Measurements from ENCODE around the gene TMEM131.
"Not testable (repeated sequence)": the region's sequence is repeated elsewhere in the genome, so short reads cannot be mapped to it uniquely, and the experiment has no call there.

The TMEM131 gene

DNA sequence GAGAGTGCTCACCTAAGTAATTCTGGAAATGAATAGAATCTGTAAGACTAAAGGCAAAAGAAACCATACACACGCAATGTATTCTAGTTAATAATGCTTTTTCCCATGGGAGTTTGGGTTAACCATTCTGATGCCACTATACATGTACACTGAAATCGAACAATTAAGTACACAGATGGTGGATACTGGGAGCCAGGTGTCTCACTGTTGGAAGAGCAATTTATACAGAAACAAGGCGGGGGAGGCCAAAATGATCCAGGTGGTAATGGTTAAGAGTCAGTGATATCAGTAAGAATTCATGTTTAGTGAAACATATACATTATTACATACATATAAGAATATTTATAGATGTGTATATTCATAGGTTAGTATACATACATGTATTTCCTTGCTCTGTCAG lies 67.2 kb downstream of the TMEM131 start:
- no peak overlapping the region for H3K27ac Mint-ChIP-seq
- H3K4me1 Mint-ChIP-seq = peaks cover 19% of the 10 kb centered on the region
- TF ChIP-seq, protein P1, sequence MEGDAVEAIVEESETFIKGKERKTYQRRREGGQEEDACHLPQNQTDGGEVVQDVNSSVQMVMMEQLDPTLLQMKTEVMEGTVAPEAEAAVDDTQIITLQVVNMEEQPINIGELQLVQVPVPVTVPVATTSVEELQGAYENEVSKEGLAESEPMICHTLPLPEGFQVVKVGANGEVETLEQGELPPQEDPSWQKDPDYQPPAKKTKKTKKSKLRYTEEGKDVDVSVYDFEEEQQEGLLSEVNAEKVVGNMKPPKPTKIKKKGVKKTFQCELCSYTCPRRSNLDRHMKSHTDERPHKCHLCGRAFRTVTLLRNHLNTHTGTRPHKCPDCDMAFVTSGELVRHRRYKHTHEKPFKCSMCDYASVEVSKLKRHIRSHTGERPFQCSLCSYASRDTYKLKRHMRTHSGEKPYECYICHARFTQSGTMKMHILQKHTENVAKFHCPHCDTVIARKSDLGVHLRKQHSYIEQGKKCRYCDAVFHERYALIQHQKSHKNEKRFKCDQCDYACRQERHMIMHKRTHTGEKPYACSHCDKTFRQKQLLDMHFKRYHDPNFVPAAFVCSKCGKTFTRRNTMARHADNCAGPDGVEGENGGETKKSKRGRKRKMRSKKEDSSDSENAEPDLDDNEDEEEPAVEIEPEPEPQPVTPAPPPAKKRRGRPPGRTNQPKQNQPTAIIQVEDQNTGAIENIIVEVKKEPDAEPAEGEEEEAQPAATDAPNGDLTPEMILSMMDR (IDR thresholded peaks at IDR 0.05; ENCODE audit: unreplicated experiment in 3 of 3) = no peak
- H3K9me3 Mint-ChIP-seq = peaks cover 2% of the 10 kb centered on the region
- no peak overlapping the region for H3K4me3 Mint-ChIP-seq
- H3K36me3 Mint-ChIP-seq (ENCODE audit: low read depth) = peaks cover 22% of the 10 kb centered on the region
- H3K27me3 Mint-ChIP-seq (ENCODE audit: low read depth) = no peaks in the 10 kb centered on the region

DNA sequence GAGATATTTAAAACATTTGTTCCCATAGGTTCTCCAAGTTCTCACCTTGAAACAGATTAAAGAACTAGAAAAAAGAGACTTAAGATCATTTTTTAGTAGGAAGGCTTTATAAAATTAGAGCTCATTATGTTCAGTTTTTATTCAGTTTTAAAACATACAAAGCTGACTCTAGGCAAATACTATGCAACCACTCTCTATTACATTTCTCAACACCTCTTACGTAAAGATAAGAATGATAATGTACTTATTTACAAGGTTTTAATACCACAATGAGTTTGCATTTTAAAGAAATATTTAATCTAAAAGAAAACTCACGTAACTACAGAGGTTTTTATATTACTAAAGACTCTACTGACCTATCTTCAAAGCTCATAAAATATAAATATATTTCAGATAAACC lies 68.8 kb downstream of the TMEM131 start:
- peaks cover 8% of the 10 kb centered on the region for H3K4me1 Mint-ChIP-seq
- peaks cover 30% of the 10 kb centered on the region for H3K36me3 Mint-ChIP-seq (ENCODE audit: low read depth)
- TF ChIP-seq, protein P1 (IDR thresholded peaks at IDR 0.05; ENCODE audit: unreplicated experiment in 3 of 3) = no peak
- H3K4me3 Mint-ChIP-seq = no peak overlapping the region
- H3K27ac Mint-ChIP-seq = no peak overlapping the region
- peaks cover 2% of the 10 kb centered on the region for H3K9me3 Mint-ChIP-seq
- H3K27me3 Mint-ChIP-seq (ENCODE audit: low read depth) = no peaks in the 10 kb centered on the region

DNA sequence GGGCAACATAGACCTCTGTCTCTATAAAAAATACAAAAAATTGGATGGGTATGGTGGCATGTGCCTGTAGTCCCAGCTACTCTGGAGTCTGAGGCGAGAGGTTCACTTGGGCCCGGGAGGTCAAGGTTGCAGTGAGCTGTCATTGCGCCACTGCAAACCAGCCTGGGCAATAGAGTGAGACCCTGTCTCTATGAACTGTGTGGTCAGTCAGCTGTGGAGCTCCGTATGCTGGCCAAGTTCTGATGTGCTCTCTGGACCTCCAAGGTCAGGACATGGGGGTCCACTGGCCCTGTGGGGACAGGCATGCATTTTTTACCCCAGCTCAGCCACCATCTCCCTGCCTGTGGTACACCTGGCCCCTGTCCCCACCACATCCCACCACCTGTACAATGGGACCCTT lies 71.6 kb downstream of the TMEM131 start:
- H3K4me3 Mint-ChIP-seq = no peak overlapping the region
- TF ChIP-seq, protein P1 (IDR thresholded peaks at IDR 0.05; ENCODE audit: unreplicated experiment in 3 of 3) = no peak
- no peaks in the 10 kb centered on the region for H3K4me1 Mint-ChIP-seq
- H3K27me3 Mint-ChIP-seq (ENCODE audit: low read depth) = no peaks in the 10 kb centered on the region
- H3K36me3 Mint-ChIP-seq (ENCODE audit: low read depth) = peaks cover 48% of the 10 kb centered on the region
- H3K27ac Mint-ChIP-seq = no peak overlapping the region
- peaks cover 5% of the 10 kb centered on the region for H3K9me3 Mint-ChIP-seq

DNA sequence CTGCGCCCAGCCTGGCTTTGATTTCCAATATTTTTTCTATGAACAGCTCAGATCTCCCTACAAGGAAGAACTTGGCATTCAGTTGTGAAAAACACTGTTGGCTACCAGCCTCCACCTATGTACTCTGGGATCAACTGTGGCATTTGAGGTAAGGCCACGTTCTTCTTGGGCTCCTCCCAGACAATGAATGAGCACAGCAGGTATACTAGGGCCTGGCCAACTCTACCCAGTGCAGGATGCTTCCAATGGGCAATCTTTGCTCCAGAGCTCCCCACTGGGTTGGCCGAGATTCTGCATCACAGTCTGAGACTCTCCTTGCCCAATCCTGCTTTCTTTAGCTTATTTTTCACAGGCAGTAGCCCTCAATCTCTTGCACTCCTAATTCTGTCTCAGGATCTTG lies 75.9 kb downstream of the TMEM131 start:
- Mint-ChIP-seq H3K27ac (no peak overlapping the region), H3K27me3 (ENCODE audit: low read depth) (no peaks in the 10 kb centered on the region), H3K4me1 (peaks cover 8% of the 10 kb centered on the region), H3K4me3 (no peak overlapping the region), H3K36me3 (ENCODE audit: low read depth) (peaks cover 41% of the 10 kb centered on the region), H3K9me3 (peaks cover 2% of the 10 kb centered on the region)
- TF ChIP-seq, protein P1 (IDR thresholded peaks at IDR 0.05; ENCODE audit: unreplicated experiment in 3 of 3) = no peak

DNA sequence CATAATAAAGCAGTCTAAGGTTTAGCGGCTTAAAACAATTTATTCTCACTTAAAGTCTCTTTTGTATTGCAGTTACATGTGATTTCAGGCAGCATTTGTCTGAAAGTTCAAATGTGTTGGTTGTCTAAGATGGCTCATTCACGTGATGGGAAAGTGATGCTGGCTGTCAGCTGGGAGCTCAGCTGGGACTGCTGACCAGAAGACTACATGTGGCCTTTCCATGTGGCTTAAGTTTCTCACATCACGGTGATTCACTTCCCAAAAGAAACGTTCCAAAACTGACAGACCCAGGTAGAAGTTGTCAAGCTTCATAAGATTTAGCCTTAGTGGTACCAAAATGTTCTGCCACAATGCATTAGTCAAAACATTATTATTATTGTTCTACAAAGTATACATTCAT lies 76.9 kb downstream of the TMEM131 start:
- Mint-ChIP-seq H3K27me3 (ENCODE audit: low read depth) (no peaks in the 10 kb centered on the region), H3K9me3 (peaks cover 2% of the 10 kb centered on the region), H3K4me1 (peaks cover 8% of the 10 kb centered on the region), H3K36me3 (ENCODE audit: low read depth) (peaks cover 40% of the 10 kb centered on the region), H3K27ac (no peak overlapping the region), H3K4me3 (no peak overlapping the region)
- TF ChIP-seq, protein P1 (IDR thresholded peaks at IDR 0.05; ENCODE audit: unreplicated experiment in 3 of 3) = no peak

DNA sequence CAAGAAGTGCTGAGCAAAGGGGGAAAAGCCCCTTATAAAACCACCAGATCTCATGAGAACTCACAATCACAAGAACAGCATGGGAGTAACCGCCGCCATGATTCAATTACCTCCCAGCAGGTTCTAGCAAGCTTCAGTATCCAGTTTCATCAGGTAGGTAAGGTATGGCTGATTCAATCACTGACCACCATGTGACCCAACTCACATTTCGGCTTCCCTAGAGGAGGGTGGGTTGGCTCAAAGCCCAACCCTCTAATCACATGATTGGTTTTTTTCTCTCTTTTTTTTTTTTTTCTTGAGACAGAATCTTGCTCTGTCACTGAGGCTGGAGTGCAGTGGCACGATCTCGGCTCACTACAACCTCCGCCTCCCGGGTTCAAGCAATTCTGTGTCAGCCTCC lies 78.1 kb downstream of the TMEM131 start:
- H3K4me3 Mint-ChIP-seq; H3K4me1 Mint-ChIP-seq; H3K27ac Mint-ChIP-seq; H3K9me3 Mint-ChIP-seq; H3K27me3 Mint-ChIP-seq (ENCODE audit: low read depth): not testable (repeated sequence)
- H3K36me3 Mint-ChIP-seq (ENCODE audit: low read depth) = peaks cover 42% of the 10 kb centered on the region

Measured in nephron (organoid).